Panc1 (cell line): ENCODE data around the gene ETNPPL.

Experiments
- POLR2AphosphoS5 ChIP-seq: IDR thresholded peaks from 2 replicates; pipeline ENCODE4 v1.6.1; 2012; ENCODE audit warnings: mild to moderate bottlenecking, low read depth, low read length, moderate library complexity
- TF ChIP-seq, protein P1 (sequence below): fragments of 450-650 bp; IDR thresholded peaks from 2 replicates; pipeline ENCODE4 v1.5.1; 2017; ENCODE audit warnings: mild to moderate bottlenecking

- TF ChIP-seq, protein P1, sequence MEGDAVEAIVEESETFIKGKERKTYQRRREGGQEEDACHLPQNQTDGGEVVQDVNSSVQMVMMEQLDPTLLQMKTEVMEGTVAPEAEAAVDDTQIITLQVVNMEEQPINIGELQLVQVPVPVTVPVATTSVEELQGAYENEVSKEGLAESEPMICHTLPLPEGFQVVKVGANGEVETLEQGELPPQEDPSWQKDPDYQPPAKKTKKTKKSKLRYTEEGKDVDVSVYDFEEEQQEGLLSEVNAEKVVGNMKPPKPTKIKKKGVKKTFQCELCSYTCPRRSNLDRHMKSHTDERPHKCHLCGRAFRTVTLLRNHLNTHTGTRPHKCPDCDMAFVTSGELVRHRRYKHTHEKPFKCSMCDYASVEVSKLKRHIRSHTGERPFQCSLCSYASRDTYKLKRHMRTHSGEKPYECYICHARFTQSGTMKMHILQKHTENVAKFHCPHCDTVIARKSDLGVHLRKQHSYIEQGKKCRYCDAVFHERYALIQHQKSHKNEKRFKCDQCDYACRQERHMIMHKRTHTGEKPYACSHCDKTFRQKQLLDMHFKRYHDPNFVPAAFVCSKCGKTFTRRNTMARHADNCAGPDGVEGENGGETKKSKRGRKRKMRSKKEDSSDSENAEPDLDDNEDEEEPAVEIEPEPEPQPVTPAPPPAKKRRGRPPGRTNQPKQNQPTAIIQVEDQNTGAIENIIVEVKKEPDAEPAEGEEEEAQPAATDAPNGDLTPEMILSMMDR = no peak
- no peak for TF ChIP-seq POLR2AphosphoS5
Measured at GRCh38 chr4:108742451-108743420, 20.1 kb downstream of the ETNPPL start.
